H9 (cell line): Measurements from ENCODE around the gene MAML3. TPM values are rescaled to one million over a fixed set of nuclear protein-coding genes. Genes with fewer than 3 reads are reported as not detected.

Source experiments
- DNase-seq: peaks from one replicate; pipeline ENCODE4 v3.0.0-alpha.2; 2017
- H2AFZ ChIP-seq: one replicate; pipeline ENCODE4 v1.6.1; 2013; ENCODE audit warnings: mild to moderate bottlenecking, low read length, control low read depth, moderate library complexity
- H2AK5ac ChIP-seq: 2 replicates; pipeline ENCODE4 v1.6.1; 2013; ENCODE audit warnings: low read length, control low read depth, mixed read lengths; ENCODE audit not compliant: insufficient read length
- H2BK120ac ChIP-seq: one replicate; pipeline ENCODE4 v1.6.1; 2013; ENCODE audit warnings: low read depth, mild to moderate bottlenecking, low read length, control low read depth, inconsistent platforms; ENCODE audit not compliant: poor library complexity, severe bottlenecking
- H2BK12ac ChIP-seq: 2 replicates; pipeline ENCODE4 v1.6.1; 2013; ENCODE audit warnings: low read length, control low read depth, mixed read lengths, low read depth; ENCODE audit not compliant: insufficient read length
- H2BK15ac ChIP-seq: 2 replicates; pipeline ENCODE4 v1.6.1; 2013; ENCODE audit warnings: low read depth, low read length, control low read depth
- H2BK20ac ChIP-seq: one replicate; pipeline ENCODE4 v1.6.1; 2013; ENCODE audit warnings: low read depth, mild to moderate bottlenecking, low read length, control low read depth, inconsistent platforms; ENCODE audit not compliant: poor library complexity, severe bottlenecking
- H2BK5ac ChIP-seq: 2 replicates; pipeline ENCODE4 v1.6.1; 2013; ENCODE audit warnings: low read length, control low read depth, mixed read lengths; ENCODE audit not compliant: insufficient read length
- H3K14ac ChIP-seq: 2 replicates; pipeline ENCODE4 v1.6.1; 2013; ENCODE audit warnings: low read length, control low read depth; ENCODE audit not compliant: insufficient read depth
- H3K18ac ChIP-seq: 2 replicates; pipeline ENCODE4 v1.6.1; 2013; ENCODE audit warnings: low read depth, mild to moderate bottlenecking, mixed read lengths, low read length, control low read depth; ENCODE audit not compliant: insufficient read length
- H3K23ac ChIP-seq: 2 replicates; pipeline ENCODE4 v1.6.1; 2013; ENCODE audit warnings: low read length, control low read depth, mixed read lengths, low read depth; ENCODE audit not compliant: insufficient read length
- H3K23me2 ChIP-seq: 2 replicates; pipeline ENCODE4 v1.6.1; 2013; ENCODE audit warnings: low read depth, mild to moderate bottlenecking, mixed read lengths, low read length, control low read depth; ENCODE audit not compliant: insufficient read length, poor library complexity, severe bottlenecking
- H3K27ac ChIP-seq: 2 replicates; pipeline ENCODE4 v1.5.1; 2013; ENCODE audit warnings: low read length, control low read depth, mixed read lengths, low read depth; ENCODE audit not compliant: insufficient read length
- H3K27me3 ChIP-seq: 2 replicates; pipeline ENCODE4 v1.6.1; 2013; ENCODE audit warnings: low read length, control low read depth, inconsistent platforms; ENCODE audit not compliant: insufficient read depth
- H3K4ac ChIP-seq: 2 replicates; pipeline ENCODE4 v1.6.1; 2013; ENCODE audit warnings: low read depth, mild to moderate bottlenecking, control low read depth, inconsistent platforms, low read length, moderate library complexity
- H3K4me1 ChIP-seq: 2 replicates; pipeline ENCODE4 v1.6.1; 2013; ENCODE audit warnings: low read length, control low read depth, inconsistent platforms; ENCODE audit not compliant: insufficient read depth
- H3K4me2 ChIP-seq: 2 replicates; pipeline ENCODE4 v1.6.1; 2013; ENCODE audit warnings: low read length, control low read depth, mixed read lengths; ENCODE audit not compliant: insufficient read length, insufficient read depth
- H3K56ac ChIP-seq: 2 replicates; pipeline ENCODE4 v1.6.1; 2013; ENCODE audit warnings: low read depth, mild to moderate bottlenecking, mixed read lengths, low read length, control low read depth; ENCODE audit not compliant: insufficient read length
- H3K79me1 ChIP-seq: 2 replicates; pipeline ENCODE4 v1.6.1; 2013; ENCODE audit warnings: low read depth, mild to moderate bottlenecking, moderate library complexity, low read length, control low read depth, inconsistent platforms; ENCODE audit not compliant: insufficient read depth, poor library complexity, severe bottlenecking
- H3K79me2 ChIP-seq: 2 replicates; pipeline ENCODE4 v1.6.1; 2013; ENCODE audit warnings: low read length, control low read depth, inconsistent platforms; ENCODE audit not compliant: insufficient read depth
- H3K9ac ChIP-seq: 2 replicates; pipeline ENCODE4 v1.6.1; 2013; ENCODE audit warnings: low read length, control low read depth, mixed read lengths; ENCODE audit not compliant: insufficient read length; ENCODE audit errors: extremely low read depth
- H3K9me3 ChIP-seq: one replicate; pipeline ENCODE4 v1.6.1; 2013; ENCODE audit warnings: low read depth, low read length, inconsistent platforms; ENCODE audit not compliant: control insufficient read depth
- H3T11ph ChIP-seq: one replicate; pipeline ENCODE4 v1.6.1; 2013; ENCODE audit warnings: mild to moderate bottlenecking, low read length, control low read depth, inconsistent platforms
- H4K20me1 ChIP-seq: one replicate; pipeline ENCODE4 v1.6.1; 2013; ENCODE audit not compliant: control insufficient read depth, insufficient read length, insufficient read depth
- H4K5ac ChIP-seq: 2 replicates; pipeline ENCODE4 v1.6.1; 2013; ENCODE audit warnings: low read depth, mild to moderate bottlenecking, mixed read lengths, low read length, control low read depth; ENCODE audit not compliant: insufficient read length
- H4K8ac ChIP-seq: replicated peaks from 2 replicates; pipeline ENCODE4 v1.6.1; 2013; ENCODE audit warnings: low read length, control low read depth, mixed read lengths, low read depth; ENCODE audit not compliant: insufficient read length
- H4K91ac ChIP-seq: 2 replicates; pipeline ENCODE4 v1.6.1; 2013; ENCODE audit warnings: low read depth, mild to moderate bottlenecking, moderate library complexity, mixed read lengths, low read length, control low read depth; ENCODE audit not compliant: insufficient read length
- H3K27ac Mint-ChIP-seq, 3 experiments: 2 replicates in 2 of 3; 3 replicates in 1 of 3; pipeline ENCODE4 v1.8.0; 2020 to 2021; ENCODE audit warnings: mixed read lengths in 3 of 3, mild to moderate bottlenecking in 1 of 3, moderate library complexity in 1 of 3
- H3K27me3 Mint-ChIP-seq: 2 replicates; pipeline ENCODE4 v1.8.0; 2021; ENCODE audit warnings: low read depth, mild to moderate bottlenecking, moderate library complexity, mixed read lengths
- H3K36me3 Mint-ChIP-seq, 3 experiments: 2 replicates in 2 of 3; 3 replicates in 1 of 3; pipeline ENCODE4 v1.8.0; 2020 to 2021; ENCODE audit warnings: low read depth in 3 of 3, mixed read lengths in 3 of 3; ENCODE audit not compliant: insufficient read depth in 1 of 3
- H3K4me1 Mint-ChIP-seq, 2 experiments: 2 replicates each; pipeline ENCODE4 v1.8.0; 2020; ENCODE audit warnings: mixed read lengths in 2 of 2
- H3K4me3 Mint-ChIP-seq, 2 experiments: 2 replicates in 1 of 2; 3 replicates in 1 of 2; pipeline ENCODE4 v1.8.0; 2020 to 2021; ENCODE audit warnings: mild to moderate bottlenecking in 2 of 2, mixed read lengths in 2 of 2, moderate library complexity in 1 of 2
- H3K9me3 Mint-ChIP-seq, 2 experiments: 2 replicates in 1 of 2; 3 replicates in 1 of 2; pipeline ENCODE4 v1.8.0; 2020; ENCODE audit warnings: mild to moderate bottlenecking in 2 of 2, mixed read lengths in 2 of 2, moderate library complexity in 1 of 2
- CTCF ChIP-seq: fragments of 200-600 bp; sonication (generic); conservative IDR thresholded peaks from 3 replicates; pipeline ENCODE4 v1.8.0; 2021; ENCODE audit warnings: antibody characterized with exemption, mild to moderate bottlenecking
- WGBS: extraction: QIAGEN DNeasy Blood & Tissue Kit; methylation state at CpG from one replicate; pipeline ENCODE4 v1.1.7; 2013; ENCODE audit warnings: missing lambda C conversion rate, low lambda C conversion rate, mixed read lengths; ENCODE audit not compliant: insufficient read length; ENCODE audit errors: extremely low coverage; 5-methylcytosine and 5-hydroxymethylcytosine counted together
- total RNA-seq: library from RNA; stranded (reverse); gene quantifications from 2 replicates; pipeline ENCODE4 v1.2.1, GENCODE V29; 2021

The MAML3 gene
- total RNA-seq, 1 experiment from 2014 or later, result 3.9 TPM

- H2BK20ac ChIP-seq, result no peak overlapping the region
- H4K8ac ChIP-seq, result no peak overlapping the region
- Mint-ChIP-seq H3K27me3 (no peaks in the 10 kb centered on the region; the same call in 1 of the 2 replicates), H3K27ac (no peak overlapping the region; a peak in 1 of 7 replicates), H3K4me3 (no peak overlapping the region), H3K9me3 (no peaks in the 10 kb centered on the region), H3K36me3 (no peaks in the 10 kb centered on the region), H3K4me1 (peaks cover 7 to 10% of the 10 kb centered on the region in 2 experiments)
- H4K20me1 ChIP-seq, result no peaks in the 10 kb centered on the region
- H3K4me2 ChIP-seq, result no peak overlapping the region
- H3K14ac ChIP-seq, result no peak overlapping the region
- no peak overlapping the region for H3K4ac ChIP-seq
- no peak overlapping the region for H4K91ac ChIP-seq
- no peak overlapping the region for H2AK5ac ChIP-seq
- no peaks in the 10 kb centered on the region for H3K23me2 ChIP-seq
- H3K79me2 ChIP-seq, result no peaks in the 10 kb centered on the region
- no peak overlapping the region for H2BK5ac ChIP-seq
- no peak for DNase-seq
- no peak overlapping the region for H3K18ac ChIP-seq
- no peak overlapping the region for H3K9ac ChIP-seq
- H4K5ac ChIP-seq, result no peak overlapping the region
- H3K27me3 ChIP-seq, result 0 out of 2 replicates have a peak, but pooled peaks cover 1% of the 10 kb centered on the region
- no peak for TF ChIP-seq CTCF
- H2AFZ ChIP-seq, result no peak overlapping the region
- H2BK12ac ChIP-seq, result no peak overlapping the region
- no peaks in the 10 kb centered on the region for H3K9me3 ChIP-seq
- WGBS, result no CpG with 5 or more reads among the region's 6 CpGs
- H2BK15ac ChIP-seq, result no peak overlapping the region
- H3K56ac ChIP-seq, result no peak overlapping the region
- no peak overlapping the region for H3K27ac ChIP-seq
- no peak overlapping the region for H3T11ph ChIP-seq
- no peak overlapping the region for H3K23ac ChIP-seq
- H3K4me1 ChIP-seq, result no peaks in the 10 kb centered on the region
- no peak overlapping the region for H2BK120ac ChIP-seq
- no peaks in the 10 kb centered on the region for H3K79me1 ChIP-seq
Observed at GRCh38 chr4:139801895-139802294, 352.1 kb downstream of the MAML3 start.
